NCI-H526 (cell line): ENCODE results near the gene CAMSAP3.

ENCODE experiments used
- DNase-seq, 2 experiments: peaks; one replicate each; lab custom pipeline; 2025; lab: John Stamatoyannopoulos, UW

Gene CAMSAP3

DNA sequence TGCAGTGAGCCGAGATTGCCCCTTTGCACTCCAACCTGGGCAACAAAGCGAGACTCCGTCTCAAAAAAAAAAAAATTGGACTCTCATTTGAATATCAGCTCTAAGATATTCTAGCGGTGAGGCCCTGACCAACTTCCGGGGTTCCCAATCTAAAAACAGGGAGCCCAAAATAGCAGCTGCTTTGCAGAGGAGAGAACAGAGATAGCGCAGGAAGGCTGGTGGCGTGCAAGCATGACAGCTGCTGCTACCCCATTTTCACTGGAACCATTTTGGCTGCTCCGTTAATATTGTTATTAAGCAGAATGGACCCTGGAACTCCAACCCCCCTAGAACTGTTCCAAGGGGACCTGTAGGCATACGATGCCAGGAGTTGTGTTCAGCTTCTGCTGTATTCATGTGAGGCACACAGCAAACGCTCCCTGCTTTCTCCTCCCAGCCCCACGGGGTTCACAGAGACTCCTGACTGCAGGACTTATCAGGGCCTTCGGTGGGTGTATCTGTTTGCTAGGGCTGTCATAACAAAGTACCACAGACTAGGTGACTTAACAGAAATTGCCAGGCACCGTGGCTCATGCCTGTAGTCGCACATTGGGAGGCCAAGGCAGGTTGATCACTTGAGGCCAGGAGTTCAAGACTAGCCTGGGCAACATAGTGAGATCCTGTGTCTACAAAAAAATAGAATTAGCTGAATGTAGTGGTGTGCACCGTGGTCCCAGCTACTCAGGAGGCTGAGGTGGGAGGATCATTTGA, 52.8 kb downstream of the CAMSAP3 start:
- no peak for DNase-seq

DNA sequence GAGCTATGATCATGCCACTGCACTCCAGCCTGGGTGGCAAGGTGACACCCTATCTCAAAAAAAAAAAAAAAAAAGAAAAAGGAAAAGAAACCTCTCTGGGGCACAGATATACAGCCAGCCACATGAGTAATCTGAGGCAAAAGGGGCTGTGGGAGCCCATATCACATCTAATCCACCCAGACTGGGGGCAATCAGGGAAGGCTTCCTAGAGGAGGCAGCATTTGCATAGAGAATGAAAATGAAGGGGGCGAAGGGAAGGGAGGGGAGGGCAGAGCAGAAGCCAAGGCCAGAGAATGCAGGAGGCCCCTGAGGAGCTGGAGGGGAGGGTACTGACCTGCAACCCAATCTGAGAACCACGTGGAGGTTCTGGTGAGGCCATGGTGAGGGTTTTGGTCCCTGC, 54.5 kb downstream of the CAMSAP3 start:
- no peak for DNase-seq

DNA sequence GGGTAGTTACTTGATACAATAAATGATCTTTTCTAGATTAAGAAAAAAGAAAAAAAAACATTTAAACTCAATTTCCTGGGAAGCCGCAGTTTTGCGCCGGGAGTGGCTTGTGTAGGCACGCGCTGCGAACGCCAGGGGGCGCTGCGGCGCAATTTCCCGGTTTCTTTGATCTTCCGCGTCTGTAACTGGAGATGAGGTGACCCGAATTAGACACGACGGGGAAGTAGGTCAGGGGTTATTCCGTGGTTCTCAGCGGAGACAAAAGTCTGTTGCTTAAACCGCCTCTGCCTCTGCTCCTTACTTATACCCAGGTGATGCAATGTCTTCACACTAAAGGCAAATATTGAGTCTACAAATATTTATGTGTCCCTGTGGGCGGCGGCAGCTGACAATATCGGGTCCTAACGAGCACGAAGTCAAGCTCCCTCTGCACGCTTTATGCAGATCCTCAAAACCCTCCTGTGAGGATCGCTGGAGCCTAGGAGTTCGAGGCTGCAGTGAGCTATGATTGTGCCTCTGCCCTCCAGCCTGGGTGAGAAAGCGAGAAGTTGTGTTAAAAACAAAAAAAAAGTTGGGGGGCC, 56.5 kb downstream of the CAMSAP3 start:
- peak; percentile 24 to 61 for DNase-seq

DNA sequence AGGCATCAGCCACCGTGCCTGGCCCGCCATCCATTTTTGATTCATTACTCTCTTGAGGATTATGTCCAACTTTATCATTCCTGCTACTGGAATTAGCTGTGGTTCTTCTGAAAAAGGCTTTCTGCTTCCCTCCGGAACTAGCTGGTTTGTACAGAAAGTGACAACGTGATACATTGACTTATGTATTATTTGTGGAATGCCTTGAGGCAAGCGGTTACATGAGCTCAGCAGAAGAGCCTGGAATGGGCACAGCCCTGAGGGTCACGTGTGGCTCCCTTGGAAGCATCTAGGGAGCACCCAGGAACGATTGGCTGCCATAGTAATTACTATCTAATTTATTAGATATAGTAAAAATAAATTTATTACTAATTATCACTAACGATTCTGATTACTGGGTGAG, 58.7 kb downstream of the CAMSAP3 start:
- DNase-seq = no peak

DNA sequence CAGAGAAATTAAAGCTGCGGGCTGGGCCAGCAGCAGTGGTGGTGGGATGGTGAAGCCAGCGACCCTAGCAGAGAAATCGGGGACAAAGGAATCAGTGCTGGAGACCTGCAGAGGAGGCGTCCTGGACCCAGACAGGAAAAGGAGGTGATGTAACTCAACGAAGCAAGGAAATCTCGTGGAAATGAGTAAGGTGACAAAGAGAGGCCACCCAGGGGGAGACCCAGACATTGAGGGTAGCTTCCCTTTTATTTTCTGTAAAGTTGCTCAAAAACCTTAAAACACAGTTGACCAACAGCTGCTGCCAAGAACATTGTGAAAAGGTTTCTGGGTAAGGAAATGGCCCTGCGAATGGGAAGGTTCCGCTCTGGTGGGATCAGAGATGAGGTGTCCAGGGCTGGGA, 59.9 kb downstream of the CAMSAP3 start:
- no peak for DNase-seq

DNA sequence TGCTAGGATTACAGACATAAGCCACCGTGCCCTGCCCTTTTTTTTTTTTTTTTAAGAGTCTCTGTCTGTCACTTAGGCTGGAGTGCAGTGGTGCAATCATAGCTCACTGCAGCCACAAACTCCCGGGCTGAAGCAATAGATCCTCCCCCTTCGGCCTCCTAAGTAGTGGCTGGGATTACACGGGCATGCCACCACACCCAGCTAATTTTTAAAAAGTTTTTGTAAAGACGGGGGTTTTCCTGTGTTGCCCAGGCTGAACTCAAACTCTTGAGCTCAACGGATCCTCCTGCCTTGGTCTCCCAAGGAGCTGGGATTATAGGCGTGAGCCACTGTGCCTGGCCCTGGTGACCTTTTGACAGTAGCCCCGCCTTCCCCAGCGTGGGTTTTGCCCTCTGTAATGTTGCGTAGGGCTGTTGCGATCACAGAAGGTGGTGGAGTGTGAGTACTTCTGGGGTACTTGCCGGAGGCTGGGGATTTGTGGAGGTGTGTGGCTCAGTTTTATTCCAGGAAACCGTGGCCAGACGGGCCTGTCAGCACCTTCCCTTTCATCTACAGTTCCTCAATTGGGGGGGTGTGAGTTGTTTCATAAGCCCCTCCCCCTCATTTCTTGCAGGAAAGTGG, 61.6 kb downstream of the CAMSAP3 start:
- DNase-seq = no peak

DNA sequence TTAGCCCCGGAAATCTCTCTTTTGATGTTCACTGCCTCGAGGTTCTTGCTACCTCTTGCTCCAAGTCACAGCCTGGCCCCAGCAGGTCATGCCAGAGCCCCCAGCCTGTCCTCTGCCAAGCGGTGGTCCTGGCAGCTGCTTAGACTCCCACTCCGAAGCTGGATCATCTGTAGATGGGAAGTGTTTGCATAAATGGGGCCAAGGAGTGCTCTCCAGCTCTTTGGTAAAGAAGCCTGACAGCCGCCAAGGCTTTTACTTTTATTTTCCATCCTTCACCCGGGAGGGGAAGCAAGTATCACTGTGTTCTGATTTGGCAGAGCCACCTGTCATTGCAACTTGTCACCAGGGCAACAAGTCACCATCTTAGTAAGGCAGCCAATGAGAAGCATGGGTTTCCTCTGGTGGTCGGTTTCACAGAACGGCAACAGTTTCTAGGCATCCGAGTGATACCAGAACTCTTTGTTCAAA, 62.6 kb downstream of the CAMSAP3 start:
- no peak for DNase-seq

DNA sequence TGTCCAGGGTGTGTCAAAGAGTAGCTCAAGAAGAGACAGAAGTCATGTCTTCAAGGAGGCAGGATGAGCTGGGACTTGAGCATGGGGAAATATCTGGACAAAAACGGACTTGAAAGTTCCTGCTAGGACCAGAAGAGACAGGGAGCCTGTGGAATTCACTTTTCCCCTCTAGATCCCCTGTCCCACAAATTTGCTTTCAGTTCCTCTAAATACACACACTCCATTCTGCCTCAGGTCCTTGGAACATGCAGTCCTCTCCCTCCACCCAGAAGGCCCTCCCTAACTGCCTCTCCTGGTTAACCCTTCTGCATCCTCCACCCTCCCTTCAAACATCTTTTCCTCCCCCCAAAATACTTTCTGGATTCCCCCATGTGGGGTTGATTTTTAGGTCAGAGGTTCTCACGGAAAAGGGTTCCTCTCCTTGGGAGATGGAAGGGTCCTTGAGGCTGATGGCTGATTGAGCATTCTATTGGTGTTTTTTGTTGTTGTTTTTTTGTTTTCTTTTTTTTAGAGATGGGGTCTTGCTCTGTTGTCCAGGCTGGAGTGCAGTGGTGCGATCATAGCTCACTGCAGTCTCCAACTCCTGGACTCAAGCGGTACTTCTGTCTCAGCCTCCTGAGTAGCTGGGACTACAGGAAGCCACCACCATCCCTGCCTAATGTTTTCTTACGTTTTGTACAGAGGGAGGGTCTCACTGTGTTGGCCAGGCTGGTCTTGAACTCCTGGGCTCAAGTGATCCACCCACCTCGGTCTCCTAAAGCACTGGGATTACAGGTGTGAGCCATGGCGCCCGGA, 66.3 kb downstream of the CAMSAP3 start:
- DNase-seq = no peak

DNA sequence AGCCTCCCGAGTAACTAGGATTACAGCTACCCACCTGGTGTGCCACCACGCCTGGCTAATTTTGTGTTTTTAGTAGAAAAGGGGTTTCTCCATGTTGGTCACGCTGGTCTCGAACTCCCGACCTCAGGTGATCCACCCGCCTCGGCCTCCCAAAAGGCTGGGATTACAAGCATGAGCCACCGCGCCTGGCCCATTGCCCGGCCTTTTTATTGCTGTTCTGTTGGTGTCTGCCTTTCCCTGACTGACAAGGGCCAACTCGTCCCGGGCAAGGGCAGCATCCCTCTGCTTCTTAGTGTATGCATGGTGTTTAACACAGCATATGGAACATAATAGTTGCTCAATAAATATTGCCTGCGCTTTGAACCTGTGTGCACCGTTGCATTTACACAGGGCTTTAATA, 67.0 kb downstream of the CAMSAP3 start:
- DNase-seq = no peak

DNA sequence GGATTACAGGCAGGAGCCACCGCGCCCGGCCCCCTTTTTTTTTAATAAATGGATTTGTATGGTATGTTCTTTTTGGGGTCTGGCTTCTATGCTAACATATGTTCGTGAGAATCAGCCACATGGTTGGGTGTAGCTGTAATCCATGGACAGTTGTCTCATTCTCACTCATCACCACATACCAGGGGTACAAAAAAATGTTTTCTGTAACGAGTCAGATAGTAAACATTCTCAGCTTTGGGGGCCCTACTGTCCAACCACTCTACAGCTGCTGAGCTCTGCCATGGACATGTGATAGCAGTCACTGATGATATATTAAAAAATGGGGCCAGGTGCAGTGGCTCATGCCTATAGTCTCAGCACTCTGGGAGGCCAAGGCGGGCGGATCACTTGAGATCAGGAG, 68.0 kb downstream of the CAMSAP3 start:
- no peak for DNase-seq

DNA sequence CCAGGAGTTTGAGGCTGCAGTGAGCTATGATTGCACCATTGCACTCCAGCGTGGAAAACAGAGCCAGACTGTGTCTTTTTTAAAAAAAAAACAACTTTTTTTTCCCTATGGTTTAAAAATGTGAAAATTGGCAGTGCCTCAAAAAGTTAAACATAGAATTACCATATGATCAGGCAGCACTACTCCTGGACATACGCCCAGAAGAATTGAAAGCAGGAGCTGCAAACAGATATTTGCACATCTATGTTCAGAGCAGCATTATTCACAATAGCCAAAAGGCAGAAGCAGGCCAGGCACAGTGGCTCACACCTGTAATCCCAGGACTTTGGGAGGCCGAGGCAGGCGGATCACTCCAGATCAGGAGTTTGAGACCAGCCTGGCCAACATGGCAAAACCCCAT, 69.4 kb downstream of the CAMSAP3 start:
- no peak for DNase-seq
